DMS53 treated with DMSO at 0.1 percent for 48 hours (cell line): ENCODE measurements around the gene GCC1.

Experiments used
- DNase-seq: peaks from one replicate; lab custom pipeline; 2025; ENCODE audit not compliant: unreplicated experiment; lab: John Stamatoyannopoulos, UW

Gene GCC1

GRCh38 chr7:127539116-127539515, 46.3 kb downstream of the GCC1 start:
- DNase-seq: no peak

GRCh38 chr7:127536741-127537140, 48.7 kb downstream of the GCC1 start:
- DNase-seq: no peak

GRCh38 chr7:127536394-127536691, 49.1 kb downstream of the GCC1 start:
- no peak for DNase-seq

- no peak for DNase-seq
Measured at GRCh38 chr7:127535546-127536393, 49.6 kb downstream of the GCC1 start.

GRCh38 chr7:127534636-127535035, 50.8 kb downstream of the GCC1 start:
- no peak for DNase-seq

GRCh38 chr7:127532736-127533135, 52.7 kb downstream of the GCC1 start:
- DNase-seq: no peak

GRCh38 chr7:127532151-127532550, 53.2 kb downstream of the GCC1 start:
- DNase-seq: no peak
